ENCODE data around the gene PPP1R2. TPM values are rescaled to one million over a fixed set of nuclear protein-coding genes. Genes with fewer than 3 reads are reported as not detected.

Gene PPP1R2
- total RNA-seq, 1 donor, result 131 TPM

- no peak for TF ChIP-seq CTCF (IDR thresholded peaks at IDR 0.05; ENCODE audit: insufficient read depth, low read depth, low read length)
- no peak overlapping the region for H3K4me3 ChIP-seq (ENCODE audit: low read depth, low read length)
- DNase-seq (ENCODE audit: low read depth), result no peak
Observed at GRCh38 chr3:195555110-195555509, 12.0 kb upstream of the PPP1R2 start.

GRCh38 chr3:195554458-195554857 is 11.3 kb upstream of the PPP1R2 start:
- DNase-seq (ENCODE audit: low read depth), result no peak
- no peak for TF ChIP-seq CTCF (IDR thresholded peaks at IDR 0.05; ENCODE audit: insufficient read depth, low read depth, low read length)
- no peak overlapping the region for H3K4me3 ChIP-seq (ENCODE audit: low read depth, low read length)

GRCh38 chr3:195553268-195553667 is 10.1 kb upstream of the PPP1R2 start:
- no peak for DNase-seq (ENCODE audit: low read depth)
- H3K4me3 ChIP-seq (ENCODE audit: low read depth, low read length), result no peak overlapping the region
- no peak for TF ChIP-seq CTCF (IDR thresholded peaks at IDR 0.05; ENCODE audit: insufficient read depth, low read depth, low read length)

- DNase-seq (ENCODE audit: low read depth), result no peak
- H3K4me3 ChIP-seq (ENCODE audit: low read depth, low read length), result no peak overlapping the region
- no peak for TF ChIP-seq CTCF (IDR thresholded peaks at IDR 0.05; ENCODE audit: insufficient read depth, low read depth, low read length)
Observed at GRCh38 chr3:195551381-195551978, 8.4 kb upstream of the PPP1R2 start.

- TF ChIP-seq CTCF (IDR thresholded peaks at IDR 0.05; ENCODE audit: insufficient read depth, low read depth, low read length), result no peak
- DNase-seq (ENCODE audit: low read depth), result no peak
- H3K4me3 ChIP-seq (ENCODE audit: low read depth, low read length), result no peak overlapping the region
Observed at GRCh38 chr3:195550723-195551122, 7.6 kb upstream of the PPP1R2 start.

- TF ChIP-seq CTCF (IDR thresholded peaks at IDR 0.05; ENCODE audit: insufficient read depth, low read depth, low read length), result no peak
- no peak overlapping the region for H3K4me3 ChIP-seq (ENCODE audit: low read depth, low read length)
- DNase-seq (ENCODE audit: low read depth), result peak; percentile 31
Observed at GRCh38 chr3:195549931-195550519, 6.9 kb upstream of the PPP1R2 start.

GRCh38 chr3:195548987-195549386 is 5.9 kb upstream of the PPP1R2 start:
- H3K4me3 ChIP-seq (ENCODE audit: low read depth, low read length), result no peak overlapping the region
- TF ChIP-seq CTCF (IDR thresholded peaks at IDR 0.05; ENCODE audit: insufficient read depth, low read depth, low read length), result no peak
- DNase-seq (ENCODE audit: low read depth), result no peak

Measured in fibroblast of villous mesenchyme (primary cell).